ENCODE measurements around the gene VAMP2. TPM values are rescaled to one million over a fixed set of nuclear protein-coding genes. Genes with fewer than 3 reads are reported as not detected.

The VAMP2 gene
- polyA plus RNA-seq, 4 donors, result 27.5 to 75.9 (median 46.7) TPM

DNA sequence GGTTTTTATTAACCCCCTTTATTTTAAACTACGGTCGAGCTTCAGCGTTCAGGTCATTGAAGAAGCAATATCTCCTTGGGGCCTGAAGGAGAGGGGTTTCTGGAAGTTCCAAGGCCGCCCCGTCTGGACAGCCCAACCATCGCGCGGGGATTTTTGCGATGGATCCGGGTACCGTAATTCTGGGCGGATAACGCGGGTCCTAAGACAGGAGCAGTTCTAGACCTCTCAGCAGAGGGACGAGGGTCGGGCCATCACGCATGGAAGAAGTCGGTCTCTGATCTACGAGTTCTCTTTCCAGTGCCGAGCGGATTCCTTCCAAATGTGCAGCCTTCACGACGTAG, 23.7 kb upstream of the VAMP2 start:
- Histone ChIP-seq H3K36me3 (ENCODE audit: control insufficient read depth in 3 of 3, insufficient read depth in 2 of 3, low read depth in 1 of 3, low read length in 3 of 3) (no peaks in the 10 kb centered on the region), H3K27ac (ENCODE audit: low read depth in 1 of 3, low read length in 2 of 3) (peak overlapping the region; percentile 77 to 99 (median 86)), H3K27me3 (ENCODE audit: control insufficient read depth in 3 of 3, insufficient read depth in 3 of 3, low read length in 3 of 3) (no peaks in the 10 kb centered on the region), H3K4me1 (ENCODE audit: control insufficient read depth in 3 of 3, insufficient read depth in 2 of 3, low read depth in 1 of 3, low read length in 2 of 3) (peaks cover 6 to 23% (median 6%) of the 10 kb centered on the region in 3 donors), H3K4me3 (ENCODE audit: low read depth in 1 of 3, low read length in 3 of 3) (peak overlapping the region; percentile 55 to 90 (median 62)), H3K9me3 (ENCODE audit: control insufficient read depth in 2 of 2, insufficient read depth in 1 of 2, low read depth in 1 of 2, low read length in 1 of 2) (no peaks in the 10 kb centered on the region)
- DNase-seq, result no peak
- FAIRE-seq, result no peak
- WGBS, 3 donors, result 0 to 1% (median 0%) methylated on average over 23 of the region's 23 CpGs

DNA sequence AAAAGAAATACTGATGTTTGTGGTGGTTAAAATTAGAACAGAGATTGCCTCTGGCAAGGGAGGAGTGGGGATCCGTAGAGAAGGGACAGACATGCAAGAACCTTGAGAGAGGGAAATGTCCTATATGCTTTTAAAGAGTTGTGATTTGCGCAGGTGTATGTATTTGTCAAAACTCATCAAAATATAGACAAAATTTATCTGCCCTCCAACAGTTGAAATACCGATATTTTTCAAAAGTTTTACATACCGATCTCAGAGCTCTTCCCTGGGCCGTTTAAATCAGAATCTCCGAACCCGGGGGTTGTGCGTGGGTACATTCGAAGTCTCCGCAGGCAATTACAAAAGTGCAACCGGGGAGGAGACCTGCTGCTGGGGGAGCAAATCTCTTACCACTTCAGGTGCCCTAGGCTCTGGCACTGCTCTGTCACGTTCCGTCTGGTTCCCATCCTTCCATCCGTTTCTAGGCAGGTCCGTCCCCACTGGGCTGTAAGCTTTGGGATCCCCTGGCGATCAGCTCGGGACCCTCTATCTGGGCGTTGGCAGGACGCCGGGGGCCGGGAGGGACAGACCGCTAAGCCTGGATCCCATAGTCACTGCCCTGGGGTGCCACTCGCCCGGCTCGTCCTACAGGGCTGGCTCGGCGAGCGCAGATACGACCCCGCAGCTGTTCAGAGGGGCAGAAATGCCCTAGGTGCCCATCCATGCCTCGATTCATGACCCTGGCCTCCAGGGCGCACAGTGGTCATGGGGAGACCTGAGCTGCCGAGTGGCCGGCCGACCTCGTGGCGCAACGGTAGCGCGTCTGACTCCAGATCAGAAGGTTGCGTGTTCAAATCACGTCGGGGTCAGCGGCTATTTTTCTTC, 23.1 kb upstream of the VAMP2 start:
- peak overlapping the region; percentile 55 to 90 (median 62) for H3K4me3 ChIP-seq (ENCODE audit: low read depth in 1 of 3, low read length in 3 of 3)
- no peaks in the 10 kb centered on the region for H3K36me3 ChIP-seq (ENCODE audit: control insufficient read depth in 3 of 3, insufficient read depth in 2 of 3, low read depth in 1 of 3, low read length in 3 of 3)
- FAIRE-seq (no peak), DNase-seq (peak; percentile 78 to 88)
- no peaks in the 10 kb centered on the region for H3K27me3 ChIP-seq (ENCODE audit: control insufficient read depth in 3 of 3, insufficient read depth in 3 of 3, low read length in 3 of 3)
- 0 to 1% (median 1%) methylated on average over 44 of the region's 44 CpGs for WGBS, 3 donors
- H3K9me3 ChIP-seq (ENCODE audit: control insufficient read depth in 2 of 2, insufficient read depth in 1 of 2, low read depth in 1 of 2, low read length in 1 of 2), result no peaks in the 10 kb centered on the region
- H3K27ac ChIP-seq (ENCODE audit: low read depth in 1 of 3, low read length in 2 of 3), result peak overlapping the region; percentile 77 to 99 (median 86)
- peaks cover 6 to 20% (median 6%) of the 10 kb centered on the region in 3 donors for H3K4me1 ChIP-seq (ENCODE audit: control insufficient read depth in 3 of 3, insufficient read depth in 2 of 3, low read depth in 1 of 3, low read length in 2 of 3)

DNA sequence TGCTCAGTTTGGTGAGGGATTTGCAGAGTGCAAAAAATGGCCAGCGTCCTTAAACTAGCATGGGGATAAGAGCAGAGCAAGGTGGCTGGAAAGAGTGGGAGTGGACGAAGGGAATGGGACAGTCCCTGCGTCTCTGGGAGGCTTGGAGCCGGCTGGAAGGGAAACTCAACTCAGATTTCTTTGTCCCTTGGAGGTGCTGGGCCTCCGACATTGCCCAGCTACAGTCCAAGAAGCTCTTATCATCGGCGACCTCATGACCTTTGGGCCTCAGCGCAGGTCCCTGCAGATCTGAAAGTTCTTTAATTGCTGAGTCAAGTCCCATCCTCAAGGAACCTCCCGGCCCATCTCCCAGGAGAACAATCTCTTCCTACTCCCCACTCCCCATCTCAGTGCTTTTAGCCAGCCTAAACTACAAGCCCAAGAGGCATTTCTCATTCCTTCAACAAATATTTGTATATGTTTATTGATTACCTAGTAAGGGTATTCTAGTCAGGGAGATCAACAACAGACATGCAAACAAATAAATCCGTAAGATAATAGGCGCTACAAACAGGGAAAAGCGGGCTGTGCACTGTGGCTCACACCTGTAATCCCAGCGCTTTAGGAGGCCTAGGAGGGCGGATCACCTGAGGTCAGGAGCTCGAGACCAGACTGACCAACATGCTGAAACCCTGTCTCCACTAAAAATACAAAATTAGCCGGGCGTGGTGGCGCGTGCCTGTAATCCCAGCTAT, 14.4 kb upstream of the VAMP2 start:
- peak overlapping the region in 2 of 3 donors; percentile 77 to 78 for H3K27ac ChIP-seq (ENCODE audit: low read depth in 1 of 3, low read length in 2 of 3)
- no peaks in the 10 kb centered on the region for H3K36me3 ChIP-seq (ENCODE audit: control insufficient read depth in 3 of 3, insufficient read depth in 2 of 3, low read depth in 1 of 3, low read length in 3 of 3)
- FAIRE-seq (no peak), DNase-seq (no peak)
- 57 to 72% (median 60%) methylated on average over 19 of the region's 19 CpGs for WGBS, 3 donors
- peak overlapping the region in 2 of 3 donors; percentile 71 to 84 for H3K4me3 ChIP-seq (ENCODE audit: low read depth in 1 of 3, low read length in 3 of 3)
- H3K9me3 ChIP-seq (ENCODE audit: control insufficient read depth in 2 of 2, insufficient read depth in 1 of 2, low read depth in 1 of 2, low read length in 1 of 2), result no peaks in the 10 kb centered on the region
- peaks cover 0 to 24% (median 7%) of the 10 kb centered on the region in 3 donors for H3K4me1 ChIP-seq (ENCODE audit: control insufficient read depth in 3 of 3, insufficient read depth in 2 of 3, low read depth in 1 of 3, low read length in 2 of 3)
- H3K27me3 ChIP-seq (ENCODE audit: control insufficient read depth in 3 of 3, insufficient read depth in 3 of 3, low read length in 3 of 3), result no peaks in the 10 kb centered on the region

DNA sequence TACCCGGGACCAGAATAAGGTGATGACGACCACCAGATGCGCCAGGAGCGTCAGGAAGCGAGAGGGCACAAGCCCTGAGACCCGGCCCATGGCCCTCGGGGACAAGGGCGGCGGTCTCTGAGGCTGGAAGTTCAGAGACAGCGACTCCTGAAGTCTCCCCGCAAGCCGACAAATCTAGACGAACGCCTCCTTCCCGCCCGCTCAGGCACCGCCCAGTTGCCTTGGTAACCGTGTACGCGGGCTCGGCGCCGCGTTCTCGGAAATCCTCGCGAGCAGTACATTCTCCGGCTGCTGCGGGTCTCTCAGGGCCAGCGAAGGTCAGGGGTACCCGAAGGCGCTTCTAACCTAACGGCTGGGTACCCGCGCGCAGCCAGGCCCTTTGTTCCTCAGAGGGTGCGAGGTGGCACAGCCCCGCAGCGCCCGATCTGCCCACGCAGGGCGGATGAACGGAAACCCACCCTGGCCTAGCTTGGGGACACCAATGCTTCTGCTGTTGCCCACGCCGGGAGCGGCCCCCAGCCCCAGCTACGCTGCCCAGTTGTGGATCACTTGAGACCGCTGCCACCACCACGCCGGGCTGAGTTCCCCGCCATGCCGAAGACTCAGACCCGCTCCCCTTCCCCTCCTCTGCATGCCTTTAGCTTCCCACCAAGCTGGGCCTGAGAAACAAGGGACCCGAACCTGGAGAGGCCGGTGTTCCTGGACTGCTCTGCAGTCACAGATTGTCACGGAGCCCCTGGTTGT, 13.6 kb upstream of the VAMP2 start, which contains the start of gene TMEM107:
Gene TMEM107 (minus strand): TSS at position 184 of the 744 bp plus-strand sequence. CDS start 94 bp downstream, at position 90.
- H3K36me3 ChIP-seq (ENCODE audit: control insufficient read depth in 3 of 3, insufficient read depth in 2 of 3, low read depth in 1 of 3, low read length in 3 of 3), result no peaks in the 10 kb centered on the region
- FAIRE-seq (no peak), DNase-seq (peak; percentile 86 to 96)
- 1 to 2% (median 2%) methylated on average over 55 to 56 of the region's 56 CpGs for WGBS, 3 donors
- H3K4me3 ChIP-seq (ENCODE audit: low read depth in 1 of 3, low read length in 3 of 3), result peak within 1 kb of the TSS; percentile 39 to 84 (median 71)
- no peaks in the 10 kb centered on the region for H3K27me3 ChIP-seq (ENCODE audit: control insufficient read depth in 3 of 3, insufficient read depth in 3 of 3, low read length in 3 of 3)
- H3K4me1 ChIP-seq (ENCODE audit: control insufficient read depth in 3 of 3, insufficient read depth in 2 of 3, low read depth in 1 of 3, low read length in 2 of 3), result peaks cover 0 to 24% (median 7%) of the 10 kb centered on the region in 3 donors
- H3K27ac ChIP-seq (ENCODE audit: low read depth in 1 of 3, low read length in 2 of 3), result peak within 1 kb of the TSS; percentile 27 to 78 (median 77)
- no peaks in the 10 kb centered on the region for H3K9me3 ChIP-seq (ENCODE audit: control insufficient read depth in 2 of 2, insufficient read depth in 1 of 2, low read depth in 1 of 2, low read length in 1 of 2)

DNA sequence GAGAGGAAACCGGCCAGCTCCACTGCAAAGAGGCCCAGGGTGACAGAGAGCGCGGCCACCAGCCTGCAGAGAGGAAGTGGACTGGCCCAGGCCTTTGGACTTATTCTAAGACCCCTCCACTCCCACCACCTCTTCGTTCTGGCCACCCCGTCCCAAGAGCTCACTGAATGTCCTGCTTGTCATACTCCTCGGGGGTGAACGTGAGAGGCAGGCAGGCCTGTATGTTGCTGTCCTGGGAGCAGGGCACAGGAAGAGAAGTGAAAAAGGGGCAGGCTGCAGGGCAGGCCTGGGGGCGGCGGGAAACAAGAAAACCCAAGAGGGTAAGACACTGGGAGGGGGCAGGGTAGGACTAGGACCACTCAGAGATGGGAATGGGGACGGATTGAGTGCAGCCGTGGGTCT, 13.0 kb upstream of the VAMP2 start:
- WGBS, 3 donors, result 12 to 21% (median 12%) methylated on average over 11 of the region's 11 CpGs
- no peaks in the 10 kb centered on the region for H3K27me3 ChIP-seq (ENCODE audit: control insufficient read depth in 3 of 3, insufficient read depth in 3 of 3, low read length in 3 of 3)
- H3K4me1 ChIP-seq (ENCODE audit: control insufficient read depth in 3 of 3, insufficient read depth in 2 of 3, low read depth in 1 of 3, low read length in 2 of 3), result peaks cover 0 to 24% (median 7%) of the 10 kb centered on the region in 3 donors
- H3K9me3 ChIP-seq (ENCODE audit: control insufficient read depth in 2 of 2, insufficient read depth in 1 of 2, low read depth in 1 of 2, low read length in 1 of 2), result no peaks in the 10 kb centered on the region
- DNase-seq, result peak in 1 of 2 donors; percentile 49
- FAIRE-seq, result no peak
- peak overlapping the region; percentile 34 to 84 (median 71) for H3K4me3 ChIP-seq (ENCODE audit: low read depth in 1 of 3, low read length in 3 of 3)
- peak overlapping the region; percentile 27 to 78 (median 77) for H3K27ac ChIP-seq (ENCODE audit: low read depth in 1 of 3, low read length in 2 of 3)
- H3K36me3 ChIP-seq (ENCODE audit: control insufficient read depth in 3 of 3, insufficient read depth in 2 of 3, low read depth in 1 of 3, low read length in 3 of 3), result no peaks in the 10 kb centered on the region

DNA sequence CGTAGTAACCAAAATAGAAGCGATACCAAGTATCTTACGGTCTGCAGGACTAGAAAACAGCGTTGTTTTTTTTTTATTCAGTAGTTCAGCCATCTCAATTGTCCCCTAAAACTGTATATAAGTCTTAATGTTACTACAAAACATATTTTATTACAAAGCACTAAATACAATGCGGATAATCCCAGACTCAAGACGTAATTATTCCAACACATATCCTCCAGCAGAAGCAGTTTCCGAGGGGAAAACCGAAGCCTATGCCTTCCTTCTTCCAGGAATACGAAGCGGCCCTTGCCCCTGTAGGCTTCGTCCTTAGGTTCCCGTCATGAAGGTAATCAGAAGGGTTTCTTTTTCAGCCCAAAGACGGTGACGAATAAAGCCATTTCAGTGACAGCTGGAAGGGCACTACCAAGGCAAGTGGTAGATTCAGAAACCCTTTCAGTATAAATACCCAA, 11.1 kb upstream of the VAMP2 start:
- DNase-seq, result no peak

DNA sequence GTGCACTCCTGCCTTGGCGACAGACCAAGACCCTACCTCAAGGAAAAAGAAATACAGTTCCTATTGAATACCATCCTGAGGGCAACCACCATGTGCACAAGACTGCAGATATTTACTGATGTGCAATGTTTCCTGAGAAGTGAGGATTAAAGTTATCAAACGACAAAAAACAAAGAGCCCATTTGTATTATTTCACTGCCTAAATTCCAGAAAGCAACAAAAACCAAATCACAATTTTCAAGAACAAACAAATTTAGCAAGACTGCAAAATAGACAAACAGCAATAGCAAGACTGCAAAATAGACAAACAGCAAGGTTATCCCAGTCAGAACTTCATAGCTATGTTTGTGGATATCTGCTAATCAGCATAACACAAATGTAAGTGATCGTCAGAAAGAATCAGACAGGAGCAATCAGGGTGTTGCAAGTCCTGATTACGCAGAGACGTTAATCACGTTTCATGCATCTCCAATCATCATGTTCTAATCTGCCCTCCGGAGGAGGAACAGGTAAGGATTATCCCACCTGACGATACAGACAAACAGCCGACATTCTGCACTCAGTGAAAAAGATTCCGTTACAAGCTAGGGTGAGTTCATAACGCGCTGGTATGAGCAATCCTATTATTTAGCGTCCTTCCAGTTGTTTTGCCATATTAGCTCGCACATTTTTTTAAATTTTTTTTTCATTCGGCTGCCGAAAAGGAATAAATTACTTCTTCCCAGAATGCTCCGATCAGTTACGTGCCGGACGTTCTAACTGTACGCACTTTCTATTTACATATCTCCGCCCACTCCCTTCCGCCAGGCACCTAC, 10.5 kb upstream of the VAMP2 start:
- no peak for FAIRE-seq
- H3K36me3 ChIP-seq (ENCODE audit: control insufficient read depth in 3 of 3, insufficient read depth in 2 of 3, low read depth in 1 of 3, low read length in 3 of 3), result no peaks in the 10 kb centered on the region
- H3K4me3 ChIP-seq (ENCODE audit: low read depth in 1 of 3, low read length in 3 of 3), result peak overlapping the region in 1 of 3 donors; percentile 31
- H3K9me3 ChIP-seq (ENCODE audit: control insufficient read depth in 2 of 2, insufficient read depth in 1 of 2, low read depth in 1 of 2, low read length in 1 of 2), result no peaks in the 10 kb centered on the region
- no peaks in the 10 kb centered on the region for H3K27me3 ChIP-seq (ENCODE audit: control insufficient read depth in 3 of 3, insufficient read depth in 3 of 3, low read length in 3 of 3)
- peaks cover 0 to 24% (median 7%) of the 10 kb centered on the region in 3 donors for H3K4me1 ChIP-seq (ENCODE audit: control insufficient read depth in 3 of 3, insufficient read depth in 2 of 3, low read depth in 1 of 3, low read length in 2 of 3)
- peak overlapping the region; percentile 87 to 96 (median 90) for H3K27ac ChIP-seq (ENCODE audit: low read depth in 1 of 3, low read length in 2 of 3)
- DNase-seq, result peak; percentile 94 to 97
- WGBS, 3 donors, result 0 to 1% (median 0%) methylated on average over 23 of the region's 23 CpGs

More for the DNA sequence above, 11.1 kb upstream of the VAMP2 start:
- H3K27me3 ChIP-seq (ENCODE audit: control insufficient read depth in 3 of 3, insufficient read depth in 3 of 3, low read length in 3 of 3), result no peaks in the 10 kb centered on the region
- no peaks in the 10 kb centered on the region for H3K9me3 ChIP-seq (ENCODE audit: control insufficient read depth in 2 of 2, insufficient read depth in 1 of 2, low read depth in 1 of 2, low read length in 1 of 2)
- peak overlapping the region in 2 of 3 donors; percentile 22 to 31 for H3K4me3 ChIP-seq (ENCODE audit: low read depth in 1 of 3, low read length in 3 of 3)
- FAIRE-seq, result no peak
- peak overlapping the region in 2 of 3 donors; percentile 90 to 96 for H3K27ac ChIP-seq (ENCODE audit: low read depth in 1 of 3, low read length in 2 of 3)
- peaks cover 0 to 24% (median 7%) of the 10 kb centered on the region in 3 donors for H3K4me1 ChIP-seq (ENCODE audit: control insufficient read depth in 3 of 3, insufficient read depth in 2 of 3, low read depth in 1 of 3, low read length in 2 of 3)
- 3 to 8% (median 5%) methylated on average over 14 of the region's 14 CpGs for WGBS, 3 donors
- H3K36me3 ChIP-seq (ENCODE audit: control insufficient read depth in 3 of 3, insufficient read depth in 2 of 3, low read depth in 1 of 3, low read length in 3 of 3), result no peaks in the 10 kb centered on the region
